HG03060 (cell line): ENCODE data around the gene OR2V2.
"Not testable (repeated sequence)": the region's sequence is repeated elsewhere in the genome, so short reads cannot be mapped to it uniquely, and the experiment has no call there.

ENCODE experiments used
- ATAC-seq: cut with Tn5 transposase; IDR thresholded peaks from one replicate; pipeline ENCODE4 v1.9.1; 2021; ENCODE audit warnings: low read depth, moderate number of reproducible peaks; ENCODE audit not compliant: unreplicated experiment

Gene OR2V2

GRCh38 chr5:181167814-181168488 lies 20.6 kb downstream of the OR2V2 start:
- ATAC-seq = no peak

- ATAC-seq = no peak
These were observed 21.3 kb downstream of the OR2V2 start for GRCh38 chr5:181168595-181169118.

- not testable (repeated sequence) for ATAC-seq
These were observed 22.3 kb downstream of the OR2V2 start for GRCh38 chr5:181169459-181170236.

GRCh38 chr5:181170237-181170825 lies 22.9 kb downstream of the OR2V2 start:
- ATAC-seq = no peak

DNA sequence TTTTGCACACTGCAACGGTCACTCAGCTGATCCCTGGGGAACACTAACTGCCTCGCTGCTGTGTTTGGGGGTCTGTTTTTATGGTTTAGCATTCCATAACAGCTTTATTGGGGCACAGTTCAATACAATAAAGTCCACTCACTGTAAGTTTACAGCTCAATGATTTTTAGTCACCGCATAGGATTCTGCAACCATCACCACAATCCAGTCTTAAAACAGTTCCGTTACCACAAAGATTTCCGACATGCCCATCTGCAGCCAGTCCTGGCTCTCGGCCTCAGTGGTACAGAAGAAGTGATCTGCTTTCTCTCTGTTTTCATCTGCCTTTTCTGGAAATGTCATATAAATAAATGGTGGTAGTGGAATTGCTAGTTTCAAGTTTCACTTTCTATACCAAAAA lies 23.6 kb downstream of the OR2V2 start:
- no peak for ATAC-seq

DNA sequence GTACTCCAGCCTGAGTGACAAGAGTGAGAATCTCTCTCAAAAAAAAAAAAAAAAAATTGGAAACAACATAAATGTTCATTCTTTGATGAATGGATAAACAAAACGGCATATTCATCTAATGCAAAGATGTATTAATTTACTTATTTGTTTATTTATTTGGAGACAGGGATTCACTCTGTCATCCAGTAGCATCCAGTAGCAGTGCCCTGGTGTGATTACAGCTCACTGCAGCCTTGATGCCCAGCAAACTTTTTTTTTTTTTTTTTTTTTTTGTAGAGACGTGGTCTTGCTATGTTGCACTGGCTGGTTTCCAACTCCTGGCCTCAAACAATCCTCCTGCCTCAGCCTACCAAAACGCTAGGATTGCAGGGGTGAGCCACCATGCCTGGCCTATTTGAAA lies 24.4 kb downstream of the OR2V2 start:
- no peak for ATAC-seq

- no peak for ATAC-seq
These were observed 25.6 kb downstream of the OR2V2 start for GRCh38 chr5:181173027-181173419.

DNA sequence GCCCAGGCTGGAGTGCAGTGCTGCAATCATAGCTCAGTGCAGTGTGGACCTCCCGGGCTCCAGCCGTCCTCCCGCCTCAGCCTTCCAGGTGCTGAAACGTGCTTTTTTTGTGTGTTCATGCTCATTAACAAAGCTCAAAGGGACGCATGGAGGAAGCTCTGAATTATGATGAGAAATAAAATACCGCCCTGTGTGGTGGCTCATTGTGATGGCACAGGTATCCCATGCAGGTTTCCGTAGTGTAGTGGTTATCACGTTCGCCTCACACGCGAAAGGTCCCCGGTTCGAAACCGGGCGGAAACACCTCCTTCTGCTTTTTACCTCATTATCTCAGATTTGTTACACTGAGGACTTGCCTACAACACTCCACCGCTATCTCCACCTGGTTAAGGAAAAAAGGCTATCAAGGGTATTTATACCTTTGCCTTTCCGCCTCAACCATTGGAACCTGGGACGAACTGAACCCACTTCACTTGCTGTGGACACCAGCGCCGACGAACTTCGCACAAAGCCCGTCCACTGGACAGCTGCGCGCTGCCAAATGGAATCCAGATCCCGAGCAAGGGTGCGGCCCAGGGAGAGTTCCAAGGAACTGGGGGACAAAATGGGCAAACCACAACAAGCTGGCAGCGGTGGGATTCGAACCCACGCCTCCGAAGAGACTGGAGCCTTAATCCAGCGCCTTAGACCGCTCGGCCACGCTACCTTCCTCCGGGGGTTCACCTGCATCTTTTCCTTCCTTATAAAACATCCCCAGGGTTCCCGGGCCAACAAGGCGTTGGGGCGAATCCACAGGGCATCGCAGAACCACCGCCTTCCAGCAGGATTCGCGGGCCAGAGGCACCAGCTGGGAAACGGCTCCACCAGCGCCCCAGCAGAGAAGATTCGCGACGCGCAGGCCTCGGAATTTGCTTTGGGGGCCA lies 26.3 kb downstream of the OR2V2 start:
- no peak for ATAC-seq

DNA sequence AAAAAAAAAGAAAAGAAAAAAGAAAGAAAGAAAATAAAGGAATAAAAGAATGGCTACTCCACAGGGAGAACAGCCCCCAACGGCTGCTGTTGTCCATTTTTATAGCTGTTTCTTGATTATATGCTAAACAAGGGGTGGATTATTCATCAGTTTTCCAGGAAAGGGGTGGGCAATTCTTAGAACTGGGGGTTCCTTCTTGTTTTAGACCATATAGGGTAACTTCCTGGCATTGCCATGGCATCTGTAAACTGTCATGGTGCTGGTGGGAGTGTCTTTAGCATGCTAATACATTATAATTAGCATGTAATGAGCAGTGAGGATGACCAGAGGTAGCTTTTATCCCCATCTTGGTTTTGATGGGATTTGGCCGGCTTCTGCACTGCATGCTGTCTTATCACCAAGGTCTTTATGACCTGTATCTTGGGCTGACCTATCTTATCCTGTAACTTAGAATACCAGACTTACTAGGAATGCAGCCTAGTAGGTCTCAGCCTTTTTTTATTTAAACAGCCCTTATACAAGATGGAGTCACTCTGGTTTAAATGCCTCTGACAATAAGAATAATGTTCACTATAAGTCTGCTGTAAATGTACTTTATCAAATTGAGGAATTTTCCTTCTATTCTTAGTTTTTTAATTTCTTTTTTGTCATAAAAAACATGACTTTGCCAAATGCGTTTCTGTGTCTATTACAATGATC lies 29.0 kb downstream of the OR2V2 start:
- no peak for ATAC-seq

- not testable (repeated sequence) for ATAC-seq
These were observed 30.2 kb downstream of the OR2V2 start for GRCh38 chr5:181177559-181177958.

GRCh38 chr5:181181650-181182565 lies 34.5 kb downstream of the OR2V2 start:
- ATAC-seq = peak; percentile 52

GRCh38 chr5:181182651-181183050 lies 35.3 kb downstream of the OR2V2 start:
- no peak for ATAC-seq

DNA sequence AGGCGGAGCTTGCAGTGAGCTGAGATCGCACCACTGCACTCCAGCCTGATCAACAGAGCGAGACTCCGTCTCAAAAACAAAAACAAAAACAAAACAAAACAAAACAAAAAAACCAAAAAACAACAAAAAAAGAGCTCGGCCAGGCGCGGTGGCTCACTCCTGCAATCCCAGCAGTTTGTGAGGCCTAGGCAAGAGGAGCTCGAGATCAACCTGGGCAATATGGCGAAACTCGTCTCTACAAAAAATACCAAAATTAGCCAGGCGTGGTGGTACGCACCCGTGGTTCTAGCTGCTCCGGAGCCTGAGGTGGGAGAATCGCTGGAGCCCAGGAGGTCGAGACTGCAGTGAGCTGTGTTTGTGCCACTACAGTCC lies 37.4 kb downstream of the OR2V2 start:
- no peak for ATAC-seq

- ATAC-seq = no peak
These were observed 38.2 kb downstream of the OR2V2 start for GRCh38 chr5:181185560-181185959.

- ATAC-seq = no peak
These were observed 38.6 kb downstream of the OR2V2 start for GRCh38 chr5:181186022-181186421.

DNA sequence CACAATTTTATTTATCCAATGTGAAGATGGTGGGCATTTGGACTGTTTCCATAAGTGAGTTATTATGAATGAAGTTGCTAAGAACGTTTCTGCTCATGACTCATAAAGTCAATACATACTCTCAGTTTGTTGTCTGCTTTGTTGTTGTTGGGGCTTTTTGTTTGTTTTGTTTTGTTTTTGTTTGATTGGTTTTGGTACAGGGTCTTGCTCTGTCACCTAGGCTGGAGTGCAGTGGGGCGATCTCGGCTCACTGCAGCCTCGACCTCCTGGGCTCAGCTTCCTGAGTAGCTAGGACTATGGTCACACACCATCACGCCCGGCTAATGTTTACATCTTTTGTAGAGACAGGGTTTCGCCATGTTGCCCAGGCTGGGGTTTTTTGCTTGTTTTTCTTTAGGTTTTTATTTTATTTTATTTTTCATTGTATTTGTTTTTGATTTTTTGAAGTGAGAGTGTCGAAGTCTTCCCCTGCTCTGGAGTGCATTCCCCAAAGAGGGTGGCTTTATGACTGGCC lies 39.7 kb downstream of the OR2V2 start:
- no peak for ATAC-seq

- ATAC-seq = no peak
These were observed 40.3 kb downstream of the OR2V2 start for GRCh38 chr5:181187500-181188213.
